Prostate gland (tissue), 2 donors: ENCODE measurements around the gene ANKRD23.

ENCODE experiments used
- CTCF ChIP-seq, 4 experiments: fragments of 200-600 bp in 2 of 4; fragments of 450-650 bp in 2 of 4; sonication (generic) in 2 of 4; IDR thresholded peaks; 1 replicate in 3 of 4; 2 replicates in 1 of 4; pipeline ENCODE4 v1.5.1; 2016 to 2019; ENCODE audit warnings: antibody characterized with exemption in 4 of 4, mild to moderate bottlenecking in 2 of 4, moderate library complexity in 2 of 4
- POLR2A ChIP-seq: fragments of 450-650 bp; IDR thresholded peaks from one replicate; pipeline ENCODE4 v1.6.1; 2016; ENCODE audit warnings: antibody characterized with exemption, mild to moderate bottlenecking

GRCh38 chr2:96835830-96836229, 8.0 kb downstream of the ANKRD23 start:
- TF ChIP-seq CTCF (IDR thresholded peaks at IDR 0.05): no peak
- TF ChIP-seq POLR2A: no peak
